ENCODE measurements around the gene SUFU.

SUFU gene

DNA sequence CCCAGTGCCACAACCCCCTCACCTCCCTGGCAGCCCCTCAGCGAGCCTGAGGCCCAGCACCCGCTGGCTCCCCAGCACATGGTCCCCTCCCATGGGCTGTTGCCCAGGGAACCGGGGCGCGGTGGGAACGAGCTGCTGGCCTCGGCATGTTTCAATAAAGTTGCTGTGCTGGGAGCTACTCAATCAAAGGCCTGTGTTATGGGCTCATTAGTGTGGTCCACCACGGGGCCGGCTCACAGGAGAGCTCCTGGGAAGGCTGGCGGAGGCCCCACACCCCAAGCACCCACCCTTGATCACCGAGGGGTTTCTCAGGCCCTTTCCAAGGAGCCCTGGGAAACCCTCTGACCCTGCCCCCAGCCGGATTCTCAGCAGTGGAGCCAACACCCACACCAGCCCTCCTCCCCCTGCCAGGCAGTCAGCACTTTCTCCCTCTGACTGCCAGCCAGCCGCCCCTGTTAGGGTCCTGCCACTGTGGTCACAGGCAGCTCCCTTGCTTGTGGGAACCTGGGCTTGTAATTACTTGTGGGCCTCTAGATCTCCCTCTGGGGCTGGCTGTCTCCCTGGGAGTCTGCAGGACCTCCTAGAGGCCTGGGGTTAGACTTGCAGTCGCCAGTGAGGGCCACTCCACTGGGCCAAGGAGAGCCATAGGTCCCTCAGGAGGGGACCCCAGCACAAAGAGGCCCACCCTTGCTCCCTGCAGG, 115.7 kb downstream of the SUFU start:
- DNase-seq (ENCODE audit: low read depth in 2 of 2): no peak

- DNase-seq (ENCODE audit: low read depth in 2 of 2): no peak
These were observed 116.4 kb downstream of the SUFU start for GRCh38 chr10:102620138-102620590.

- no peak for DNase-seq (ENCODE audit: low read depth in 2 of 2)
These were observed 117.0 kb downstream of the SUFU start for GRCh38 chr10:102620591-102621442.

DNA sequence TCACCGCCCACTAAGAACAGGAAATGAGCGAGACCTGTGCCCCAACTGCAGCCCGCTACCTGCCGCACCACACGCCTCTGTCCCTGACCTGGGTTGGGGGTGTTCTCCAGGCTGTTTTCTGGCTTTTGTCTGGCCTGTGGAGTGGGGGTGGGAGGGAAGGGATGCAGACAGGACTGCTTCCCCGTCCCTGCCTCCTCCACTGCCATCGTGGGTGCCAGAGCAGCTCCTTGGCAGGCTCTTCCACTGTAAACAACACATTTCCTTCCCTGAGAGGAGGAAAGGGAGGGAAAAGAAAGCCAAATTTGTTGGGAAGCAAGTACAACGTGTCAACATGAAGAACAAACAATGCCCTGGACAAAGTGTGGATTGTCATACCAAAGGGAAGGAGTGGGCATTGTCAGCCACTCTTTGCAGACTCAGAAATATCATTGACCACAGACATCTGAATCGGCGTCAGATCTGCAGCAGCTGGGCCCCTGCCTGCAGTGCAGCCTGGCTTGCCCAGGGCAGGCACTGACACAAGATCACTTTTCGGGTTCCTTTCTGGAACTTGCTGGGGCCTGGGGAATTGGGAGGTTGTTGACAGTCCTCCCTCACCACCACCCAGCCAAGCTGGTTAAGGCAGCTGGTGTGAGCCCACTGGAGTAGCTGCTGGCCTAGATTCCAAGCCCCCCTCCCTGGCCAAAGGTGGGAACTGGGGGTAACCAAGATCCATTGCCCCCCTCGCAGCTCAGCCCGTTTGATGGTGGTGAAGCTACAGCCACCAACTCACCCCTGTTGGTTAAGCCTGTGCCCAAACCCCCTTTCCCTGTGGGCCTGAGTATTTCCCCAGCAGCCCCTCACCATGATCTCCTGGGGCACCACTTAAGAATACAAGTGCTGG, 117.9 kb downstream of the SUFU start:
- no peak for DNase-seq (ENCODE audit: low read depth in 2 of 2)

GRCh38 chr10:102624094-102624493, 120.3 kb downstream of the SUFU start:
- DNase-seq (ENCODE audit: low read depth in 2 of 2): no peak

GRCh38 chr10:102624751-102625645, 121.2 kb downstream of the SUFU start:
- DNase-seq (ENCODE audit: low read depth in 2 of 2): no peak

GRCh38 chr10:102626026-102626685, 122.4 kb downstream of the SUFU start:
- no peak for DNase-seq (ENCODE audit: low read depth in 2 of 2)

- DNase-seq (ENCODE audit: low read depth in 2 of 2): no peak
These were observed 123.5 kb downstream of the SUFU start for GRCh38 chr10:102627291-102627735.

- no peak for DNase-seq (ENCODE audit: low read depth in 2 of 2)
These were observed 124.0 kb downstream of the SUFU start for GRCh38 chr10:102627736-102628293.

DNA sequence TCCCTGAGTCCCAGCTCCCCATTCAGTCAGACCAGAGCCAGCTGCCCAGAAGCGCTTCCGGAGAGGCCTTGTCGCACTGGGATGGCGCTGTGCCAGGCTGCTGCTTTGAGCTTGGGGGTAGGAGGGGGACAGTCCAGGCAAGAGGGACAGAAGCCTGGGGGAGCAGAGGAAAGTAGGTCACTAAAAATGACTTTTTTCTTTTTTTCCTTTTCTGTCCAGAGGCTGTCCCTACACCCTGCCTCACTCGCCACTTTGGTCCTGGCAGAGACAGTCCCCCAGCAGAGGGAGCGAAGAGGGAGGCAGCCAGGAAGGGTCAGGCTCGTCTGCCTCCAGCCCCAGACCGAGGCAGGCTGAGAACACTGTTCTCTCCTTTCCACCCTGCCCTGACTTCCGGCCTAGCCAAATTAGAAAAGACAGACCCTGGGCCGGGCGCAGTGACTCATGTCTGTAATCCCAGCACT, 124.7 kb downstream of the SUFU start:
- DNase-seq (ENCODE audit: low read depth in 2 of 2): no peak

GRCh38 chr10:102629661-102630614, 126.2 kb downstream of the SUFU start:
- DNase-seq (ENCODE audit: low read depth in 2 of 2): no peak

DNA sequence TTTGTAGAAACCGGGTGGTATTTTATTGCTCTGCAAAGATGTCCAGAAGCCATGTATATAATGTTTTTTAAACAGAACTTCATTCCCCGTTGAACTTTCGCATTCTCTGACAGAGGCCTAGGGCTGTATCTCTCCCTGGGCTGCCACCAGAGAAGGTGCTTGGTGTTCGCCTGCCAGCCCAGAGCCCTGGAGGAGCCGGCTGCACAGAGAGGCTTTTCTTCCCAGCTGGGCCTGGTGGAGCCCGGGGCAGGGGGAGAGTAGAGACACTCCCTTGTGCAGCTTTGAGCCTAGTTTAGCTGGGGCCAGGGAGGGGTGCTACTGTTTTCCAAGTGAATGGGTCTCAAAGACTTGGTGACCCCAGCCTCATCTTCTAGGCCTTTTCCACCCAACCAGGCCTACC, 126.9 kb downstream of the SUFU start:
- no peak for DNase-seq (ENCODE audit: low read depth in 2 of 2)

DNA sequence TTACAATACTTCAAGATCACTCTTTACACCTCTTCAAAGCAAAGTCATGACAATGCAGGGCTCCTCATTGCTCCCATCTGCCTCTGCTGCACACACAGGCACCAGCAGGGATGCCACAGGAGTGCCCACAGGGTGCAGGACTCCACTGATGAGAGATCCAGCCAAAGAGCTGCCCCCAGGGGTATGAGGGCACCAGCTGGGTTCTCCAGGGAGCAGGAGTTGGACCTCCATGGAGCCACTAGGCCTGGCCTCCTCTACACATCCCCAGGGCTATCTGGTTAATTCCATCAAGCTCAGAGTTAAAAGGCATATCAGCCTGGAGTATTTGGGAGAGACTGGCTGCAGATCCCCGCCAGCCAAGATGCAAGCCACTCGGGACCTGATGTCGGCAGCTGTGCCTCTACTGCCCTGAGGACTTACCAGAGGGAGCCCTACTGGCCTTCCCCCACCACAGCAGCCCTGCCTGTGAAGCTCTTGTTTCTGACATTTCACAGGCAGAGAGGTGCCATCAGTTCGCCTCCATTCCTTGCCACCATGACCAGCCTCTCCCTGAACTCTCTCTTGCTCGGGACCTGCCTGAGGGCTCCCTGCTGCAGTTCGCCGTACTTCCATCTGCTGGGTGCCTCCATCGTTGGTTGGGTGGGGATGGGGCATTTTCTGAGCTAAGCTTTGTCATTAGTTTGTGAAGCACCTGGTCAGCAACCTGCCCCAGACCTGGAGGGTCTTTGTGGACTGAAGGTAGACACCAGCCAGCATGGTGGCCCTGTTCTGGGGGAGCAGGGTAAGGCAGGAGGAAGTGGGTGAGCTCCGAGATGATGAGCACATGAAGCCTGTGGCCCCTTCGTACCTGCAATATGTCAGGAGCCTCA, 128.0 kb downstream of the SUFU start:
- DNase-seq (ENCODE audit: low read depth in 2 of 2): no peak

DNA sequence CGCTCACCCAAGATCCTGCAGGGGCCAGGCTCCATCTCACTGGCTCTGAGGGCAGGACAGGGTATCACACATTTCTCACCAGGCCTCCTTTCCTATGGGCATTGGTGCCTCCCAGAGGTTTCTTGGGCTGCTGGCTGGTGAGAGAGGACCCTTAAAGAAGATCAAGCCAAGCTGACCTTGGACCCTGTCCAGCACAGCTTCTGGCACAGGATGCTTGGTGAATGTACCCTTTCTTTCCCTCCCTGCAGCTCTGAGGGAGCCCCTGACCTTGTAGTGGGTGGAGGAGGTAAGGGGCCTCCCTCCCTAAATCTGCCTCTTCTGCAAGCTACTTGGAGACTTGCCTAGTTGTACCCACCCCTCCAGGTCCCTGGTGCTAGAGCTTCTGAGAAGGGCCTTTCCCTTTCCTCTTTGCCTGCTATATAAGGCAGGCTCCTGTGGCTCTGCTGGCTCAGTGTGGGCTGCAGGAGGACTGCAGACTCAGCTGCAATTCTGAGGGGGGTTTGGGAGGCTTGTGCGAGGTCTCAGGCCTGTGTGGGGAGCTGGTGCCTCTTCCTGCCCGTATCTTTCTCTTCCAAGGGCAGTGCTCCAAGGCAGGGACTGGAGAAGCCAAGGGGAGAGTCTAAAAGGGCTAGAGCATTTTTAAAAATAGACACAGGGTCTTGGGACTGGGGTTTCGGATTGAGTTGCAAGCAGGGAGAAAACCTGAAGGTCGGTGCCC, 128.8 kb downstream of the SUFU start:
- DNase-seq (ENCODE audit: low read depth in 2 of 2): no peak

GRCh38 chr10:102633287-102633686, 129.5 kb downstream of the SUFU start:
- DNase-seq (ENCODE audit: low read depth in 2 of 2): no peak

GRCh38 chr10:102633848-102634247, 130.1 kb downstream of the SUFU start:
- DNase-seq (ENCODE audit: low read depth in 2 of 2): no peak

DNA sequence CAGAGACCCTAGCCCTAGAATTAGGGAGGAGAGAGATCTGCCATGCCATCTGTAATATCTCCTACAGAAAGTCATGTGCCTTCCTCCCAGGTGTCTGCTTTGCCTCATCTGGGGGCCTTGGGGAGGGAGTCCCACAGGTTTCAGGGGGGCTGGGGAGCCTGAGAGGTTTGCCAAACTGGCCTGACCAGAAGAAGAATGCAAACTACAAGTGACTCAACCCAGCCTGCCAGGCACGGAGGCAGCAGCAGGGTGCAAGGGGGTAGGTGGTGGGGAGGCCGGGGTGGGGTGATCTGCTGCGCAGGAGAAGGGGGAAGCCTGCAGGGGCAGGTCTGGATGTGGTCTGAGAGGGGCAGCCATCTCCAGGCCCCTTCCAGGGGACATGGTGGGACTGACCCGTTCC, 130.9 kb downstream of the SUFU start:
- no peak for DNase-seq (ENCODE audit: low read depth in 2 of 2)

Measured in stimulated activated CD8-positive, alpha-beta memory T cell treated with anti-CD3 and anti-CD28 coated beads, Interleukin-2, amount 100 ng/mL, for 48 hours (primary cell).